ENCODE measurements around the gene LYPD8.

DNA sequence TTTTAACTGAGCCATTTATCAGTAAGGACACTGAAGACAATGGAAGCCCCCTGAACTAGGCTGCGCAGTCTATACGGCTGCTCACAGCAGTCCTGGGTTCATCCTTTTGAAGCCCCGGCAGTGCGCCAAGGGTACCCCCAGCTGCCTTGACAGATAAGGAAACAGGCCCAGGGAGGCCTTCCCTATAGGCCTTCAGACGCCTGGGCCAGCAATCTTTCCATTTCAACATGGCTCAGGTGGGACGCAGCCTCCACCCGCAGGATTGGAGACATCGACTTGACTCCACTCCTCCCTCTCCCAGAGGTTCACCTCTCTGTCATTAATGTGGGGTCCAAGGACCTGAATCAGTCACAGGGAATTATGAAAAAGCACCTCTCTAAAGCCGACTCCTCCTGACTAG, 2.8 kb upstream of the LYPD8 start:
- TF ChIP-seq EZH2phosphoT487 (IDR thresholded peaks at IDR 0.05; ENCODE audit: low read length) (no peak), EZH2 (optimal IDR thresholded peaks at IDR 0.05; ENCODE audit: low read depth, low read length) (no peak)
- TF ChIP-seq, protein P1, sequence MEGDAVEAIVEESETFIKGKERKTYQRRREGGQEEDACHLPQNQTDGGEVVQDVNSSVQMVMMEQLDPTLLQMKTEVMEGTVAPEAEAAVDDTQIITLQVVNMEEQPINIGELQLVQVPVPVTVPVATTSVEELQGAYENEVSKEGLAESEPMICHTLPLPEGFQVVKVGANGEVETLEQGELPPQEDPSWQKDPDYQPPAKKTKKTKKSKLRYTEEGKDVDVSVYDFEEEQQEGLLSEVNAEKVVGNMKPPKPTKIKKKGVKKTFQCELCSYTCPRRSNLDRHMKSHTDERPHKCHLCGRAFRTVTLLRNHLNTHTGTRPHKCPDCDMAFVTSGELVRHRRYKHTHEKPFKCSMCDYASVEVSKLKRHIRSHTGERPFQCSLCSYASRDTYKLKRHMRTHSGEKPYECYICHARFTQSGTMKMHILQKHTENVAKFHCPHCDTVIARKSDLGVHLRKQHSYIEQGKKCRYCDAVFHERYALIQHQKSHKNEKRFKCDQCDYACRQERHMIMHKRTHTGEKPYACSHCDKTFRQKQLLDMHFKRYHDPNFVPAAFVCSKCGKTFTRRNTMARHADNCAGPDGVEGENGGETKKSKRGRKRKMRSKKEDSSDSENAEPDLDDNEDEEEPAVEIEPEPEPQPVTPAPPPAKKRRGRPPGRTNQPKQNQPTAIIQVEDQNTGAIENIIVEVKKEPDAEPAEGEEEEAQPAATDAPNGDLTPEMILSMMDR (IDR thresholded peaks at IDR 0.05; ENCODE audit: low read length): no peak
